Fibroblast of skin of abdomen (primary cell): ENCODE results near the gene ISG15.

ENCODE experiments used
- DNase-seq: peaks from one replicate; pipeline ENCODE4 v3.0.0-alpha.2; 2013

The ISG15 gene

DNA sequence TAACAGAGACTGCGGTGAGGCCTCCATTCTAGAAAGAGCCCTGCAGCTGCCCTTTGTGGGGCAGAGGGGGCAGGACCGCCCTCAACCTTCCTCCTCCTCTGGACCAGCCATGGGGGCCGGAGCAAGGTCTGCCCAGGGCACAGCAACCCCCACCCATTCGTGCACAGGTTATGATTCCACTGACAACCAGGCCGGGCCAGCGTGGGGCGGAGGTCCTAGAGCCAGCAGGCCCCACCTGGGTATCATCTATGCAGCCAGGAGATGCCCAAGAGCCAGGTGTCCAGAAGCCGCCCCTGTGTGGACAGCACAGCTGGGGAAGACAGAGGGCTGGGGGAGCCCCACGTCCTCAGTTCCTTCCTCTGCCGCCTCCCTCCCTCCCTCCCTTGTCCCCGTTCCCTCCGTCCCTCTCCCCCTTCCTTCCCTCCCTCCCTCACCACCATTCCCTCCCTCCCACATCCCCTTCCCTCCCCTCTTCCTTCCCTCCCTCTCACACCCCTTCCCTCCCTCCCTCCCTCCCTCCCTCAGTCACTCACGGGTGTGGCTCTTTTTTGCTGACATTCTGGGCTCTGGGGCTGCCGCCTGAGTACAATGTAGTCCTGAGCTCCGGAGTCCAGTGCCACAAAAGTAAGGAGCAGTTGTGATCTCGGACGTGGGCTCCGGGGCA lies 48.5 kb downstream of the ISG15 start:
- no peak for DNase-seq

GRCh38 chr1:1062348-1063163 lies 49.3 kb downstream of the ISG15 start:
- no peak for DNase-seq

GRCh38 chr1:1063261-1063944 lies 50.1 kb downstream of the ISG15 start:
- no peak for DNase-seq
